ENCODE data around the gene UNC13C. TPM values are rescaled to one million over a fixed set of nuclear protein-coding genes. Genes with fewer than 3 reads are reported as not detected.

Gene UNC13C
- not detected in 2 replicates for total RNA-seq

DNA sequence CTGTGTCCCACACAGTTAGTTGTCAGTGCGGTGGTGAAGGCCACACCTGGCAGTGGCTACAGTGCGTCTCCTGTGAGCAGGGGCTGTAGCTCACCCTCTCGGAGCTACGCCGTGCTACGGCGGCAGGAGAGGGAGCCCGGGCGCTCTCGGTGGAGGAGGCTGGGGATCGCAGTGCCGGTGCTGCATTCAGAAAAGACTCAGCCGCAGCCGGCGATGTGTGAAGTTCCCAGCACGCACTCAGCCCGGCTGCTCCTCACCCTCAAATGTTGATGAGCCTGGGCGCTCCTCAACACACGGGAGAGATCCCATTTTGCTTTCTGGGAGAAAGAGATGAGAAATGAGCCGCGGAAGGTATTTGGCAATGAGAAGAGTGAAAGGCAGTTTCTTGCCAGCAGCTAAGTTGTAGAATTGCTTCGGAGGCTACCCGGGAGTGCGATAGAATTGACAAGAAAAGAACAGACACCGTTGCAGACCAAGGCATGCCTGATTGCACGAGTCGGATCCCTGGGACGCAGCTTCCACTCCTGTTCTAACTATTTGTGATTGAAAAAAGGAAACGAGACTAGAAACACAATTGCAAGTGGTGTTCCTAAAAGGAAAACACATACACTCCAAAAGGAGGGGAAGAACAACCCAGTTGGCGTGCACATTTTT is at the start of gene UNC13C:
TSS of gene UNC13C (plus strand) at position 189 of the 654 bp plus-strand sequence. CDS start 34,463 bp downstream, outside the sequence.

Other genes with a start within 250 kb of the UNC13C start
- not detected in 2 replicates for gene WDR72, start 218.8 kb upstream of the UNC13C start, total RNA-seq

All from bronchial smooth muscle cell (primary cell).